ENCODE data around the gene C6orf141.
A peak's percentile ranks its signal among the peaks of the same experiment; 100 is the strongest.

C6orf141 gene

GRCh38 chr6:49550492-49551077 is at the start of gene C6orf141:
TSS of gene C6orf141 (plus strand) at chr6:49550668. CDS start at chr6:49550793, 125 bp downstream.
- peak; percentile 42 for DNase-seq

- DNase-seq, result no peak
These were observed 45.8 kb upstream of the C6orf141 start for GRCh38 chr6:49504666-49505065.

GRCh38 chr6:49506569-49507111 is 43.8 kb upstream of the C6orf141 start:
- DNase-seq, result no peak

GRCh38 chr6:49509342-49509741 is 41.1 kb upstream of the C6orf141 start:
- no peak for DNase-seq

GRCh38 chr6:49513153-49513989 is 37.1 kb upstream of the C6orf141 start:
- no peak for DNase-seq

GRCh38 chr6:49514571-49515484 is 35.6 kb upstream of the C6orf141 start:
- DNase-seq, result no peak

GRCh38 chr6:49515485-49516146 is 34.9 kb upstream of the C6orf141 start:
- DNase-seq, result no peak

- no peak for DNase-seq
These were observed 34.3 kb upstream of the C6orf141 start for GRCh38 chr6:49516147-49516505.

- no peak for DNase-seq
These were observed 32.5 kb upstream of the C6orf141 start for GRCh38 chr6:49517919-49518318.

- DNase-seq, result no peak
These were observed 30.8 kb upstream of the C6orf141 start for GRCh38 chr6:49519660-49520059.

- DNase-seq, result no peak
These were observed 27.5 kb upstream of the C6orf141 start for GRCh38 chr6:49522710-49523593.

- DNase-seq, result no peak
These were observed 26.6 kb upstream of the C6orf141 start for GRCh38 chr6:49523901-49524300.

- no peak for DNase-seq
These were observed 25.9 kb upstream of the C6orf141 start for GRCh38 chr6:49524541-49524940.

GRCh38 chr6:49526598-49526997 is 23.9 kb upstream of the C6orf141 start:
- no peak for DNase-seq

GRCh38 chr6:49527320-49527719 is 23.1 kb upstream of the C6orf141 start:
- DNase-seq, result no peak

GRCh38 chr6:49528571-49528970 is 21.9 kb upstream of the C6orf141 start:
- DNase-seq, result no peak

GRCh38 chr6:49530141-49530776 is 20.2 kb upstream of the C6orf141 start:
- no peak for DNase-seq

- DNase-seq, result peak; percentile 84
These were observed 18.5 kb upstream of the C6orf141 start for GRCh38 chr6:49531774-49532569.

GRCh38 chr6:49535795-49536194 is 14.7 kb upstream of the C6orf141 start:
- no peak for DNase-seq

- DNase-seq, result no peak
These were observed 11.4 kb upstream of the C6orf141 start for GRCh38 chr6:49539102-49539501.

Measured in hematopoietic multipotent progenitor cell treated with erythropoietin and hydrocortisone succinate and interleukin-3 and kit ligand, for 8 days (in vitro differentiated cells).